ENCODE results near the gene PRRC2B.

The PRRC2B gene

DNA sequence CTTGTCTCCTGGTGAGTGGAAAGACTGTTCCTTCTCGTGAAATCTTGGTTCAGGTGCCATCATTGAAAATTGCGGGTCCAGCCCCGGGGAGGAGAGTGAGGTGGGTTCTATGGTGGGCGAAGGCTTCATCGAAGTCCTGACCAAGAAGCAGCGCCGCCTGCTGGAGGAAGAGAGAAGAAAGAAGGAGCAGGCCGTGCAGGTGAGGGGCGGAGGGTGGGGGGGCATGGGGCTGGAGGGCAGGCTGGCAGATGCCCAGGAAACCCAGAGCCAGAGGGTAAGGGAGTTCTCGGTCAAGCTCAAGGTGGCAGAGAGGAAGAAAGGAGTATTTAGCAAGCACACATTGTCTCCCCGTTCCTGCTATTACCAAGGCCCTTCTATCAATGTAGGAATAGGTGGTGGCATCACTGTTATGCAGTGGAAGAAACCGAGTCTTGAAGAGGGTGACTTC, 84.6 kb downstream of the PRRC2B start:
- DNase-seq (ENCODE audit: low read depth): no peak
- no peak overlapping the region for H3K4me3 ChIP-seq (ENCODE audit: low read depth, low read length)
- TF ChIP-seq, protein P1, sequence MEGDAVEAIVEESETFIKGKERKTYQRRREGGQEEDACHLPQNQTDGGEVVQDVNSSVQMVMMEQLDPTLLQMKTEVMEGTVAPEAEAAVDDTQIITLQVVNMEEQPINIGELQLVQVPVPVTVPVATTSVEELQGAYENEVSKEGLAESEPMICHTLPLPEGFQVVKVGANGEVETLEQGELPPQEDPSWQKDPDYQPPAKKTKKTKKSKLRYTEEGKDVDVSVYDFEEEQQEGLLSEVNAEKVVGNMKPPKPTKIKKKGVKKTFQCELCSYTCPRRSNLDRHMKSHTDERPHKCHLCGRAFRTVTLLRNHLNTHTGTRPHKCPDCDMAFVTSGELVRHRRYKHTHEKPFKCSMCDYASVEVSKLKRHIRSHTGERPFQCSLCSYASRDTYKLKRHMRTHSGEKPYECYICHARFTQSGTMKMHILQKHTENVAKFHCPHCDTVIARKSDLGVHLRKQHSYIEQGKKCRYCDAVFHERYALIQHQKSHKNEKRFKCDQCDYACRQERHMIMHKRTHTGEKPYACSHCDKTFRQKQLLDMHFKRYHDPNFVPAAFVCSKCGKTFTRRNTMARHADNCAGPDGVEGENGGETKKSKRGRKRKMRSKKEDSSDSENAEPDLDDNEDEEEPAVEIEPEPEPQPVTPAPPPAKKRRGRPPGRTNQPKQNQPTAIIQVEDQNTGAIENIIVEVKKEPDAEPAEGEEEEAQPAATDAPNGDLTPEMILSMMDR (IDR thresholded peaks at IDR 0.05; ENCODE audit: control insufficient read depth, extremely low read depth, insufficient read depth): peak; percentile 70

DNA sequence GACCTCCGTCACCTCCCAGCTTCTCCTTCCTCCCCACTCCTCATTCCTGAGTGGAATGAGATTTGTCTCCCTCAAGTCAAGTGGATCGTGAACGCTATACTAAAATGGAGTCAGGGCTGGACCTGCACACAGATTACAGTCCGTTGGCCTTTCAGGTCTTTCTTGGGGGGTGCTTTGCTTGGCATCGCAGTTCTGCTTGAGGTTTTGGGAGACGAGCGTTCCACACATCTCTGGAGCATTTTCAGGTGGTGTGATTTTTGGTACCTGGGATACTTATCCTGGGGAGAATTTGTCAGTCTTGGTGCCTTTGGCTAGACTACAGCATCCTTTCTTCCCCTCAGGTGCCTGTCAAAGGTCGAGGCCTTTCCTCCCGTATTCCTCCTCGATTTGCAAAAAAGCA, 85.0 kb downstream of the PRRC2B start:
- DNase-seq (ENCODE audit: low read depth): no peak
- H3K4me3 ChIP-seq (ENCODE audit: low read depth, low read length): no peak overlapping the region
- TF ChIP-seq, protein P1 (IDR thresholded peaks at IDR 0.05; ENCODE audit: control insufficient read depth, extremely low read depth, insufficient read depth): no peak

DNA sequence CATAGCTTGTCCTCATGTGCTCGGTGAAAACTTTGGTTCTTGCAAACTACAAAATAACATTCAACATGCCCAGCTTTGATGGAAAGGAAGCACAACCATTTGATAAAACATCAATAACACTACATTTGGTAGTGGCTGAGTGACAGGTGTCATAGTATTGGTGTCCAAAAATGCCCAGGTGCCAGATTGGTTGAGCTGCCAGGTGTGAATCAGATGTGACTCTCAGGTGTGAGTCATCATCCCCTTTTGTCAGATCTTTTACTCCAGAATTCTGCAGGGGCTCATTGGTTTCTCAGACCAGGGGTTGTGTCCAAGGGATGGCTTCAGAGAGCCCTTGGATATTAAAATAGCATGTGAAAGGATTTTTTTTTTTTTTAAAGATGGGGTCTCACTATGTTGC, 86.4 kb downstream of the PRRC2B start:
- no peak for DNase-seq (ENCODE audit: low read depth)
- no peak overlapping the region for H3K4me3 ChIP-seq (ENCODE audit: low read depth, low read length)
- TF ChIP-seq, protein P1 (IDR thresholded peaks at IDR 0.05; ENCODE audit: control insufficient read depth, extremely low read depth, insufficient read depth): no peak

DNA sequence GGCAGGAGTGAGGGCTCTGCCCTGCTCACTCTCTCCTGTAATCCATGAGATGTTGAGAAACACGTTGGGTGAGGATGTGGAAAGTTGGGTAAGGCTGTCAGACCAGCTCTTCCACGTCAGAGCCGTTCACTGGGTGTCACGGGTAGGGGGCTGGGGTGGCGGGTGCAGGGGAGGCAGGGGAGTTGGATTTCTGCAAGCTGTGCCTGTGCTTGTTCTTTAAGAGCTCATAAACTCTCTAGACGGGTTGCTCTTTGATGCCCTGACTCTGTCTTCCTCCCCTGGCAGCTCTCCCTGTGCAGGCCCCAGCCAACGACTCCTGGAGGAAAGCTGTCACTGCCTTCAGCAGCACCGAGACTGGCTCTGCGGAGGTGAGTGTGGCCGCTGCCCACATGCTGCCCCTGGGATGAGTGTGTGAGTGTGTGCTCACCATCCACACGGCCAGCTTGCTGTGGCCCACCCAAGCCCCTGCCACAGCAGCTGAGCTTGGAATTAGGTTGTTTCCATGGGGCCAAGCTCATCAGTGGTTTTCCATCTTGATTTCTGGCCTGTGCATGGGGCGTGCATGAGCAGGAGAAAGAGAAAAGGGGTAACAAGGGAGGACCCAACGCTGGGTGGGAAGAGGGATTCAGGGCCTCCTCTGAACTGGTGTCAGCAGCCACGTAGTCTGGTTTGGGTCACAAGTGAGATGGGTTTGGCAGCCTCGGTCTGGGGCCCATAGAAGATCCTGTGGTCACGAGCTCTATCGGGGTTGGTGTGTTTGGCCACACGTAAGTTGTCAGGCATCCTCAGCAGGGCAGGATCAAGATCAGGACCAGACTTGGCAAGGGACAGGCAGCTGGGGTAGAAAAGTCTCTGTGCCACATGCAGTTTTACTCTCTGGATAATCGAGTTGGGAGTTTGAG, 87.8 kb downstream of the PRRC2B start:
- H3K4me3 ChIP-seq (ENCODE audit: low read depth, low read length): no peak overlapping the region
- TF ChIP-seq, protein P1 (IDR thresholded peaks at IDR 0.05; ENCODE audit: control insufficient read depth, extremely low read depth, insufficient read depth): no peak
- peak; percentile 75 for DNase-seq (ENCODE audit: low read depth)

DNA sequence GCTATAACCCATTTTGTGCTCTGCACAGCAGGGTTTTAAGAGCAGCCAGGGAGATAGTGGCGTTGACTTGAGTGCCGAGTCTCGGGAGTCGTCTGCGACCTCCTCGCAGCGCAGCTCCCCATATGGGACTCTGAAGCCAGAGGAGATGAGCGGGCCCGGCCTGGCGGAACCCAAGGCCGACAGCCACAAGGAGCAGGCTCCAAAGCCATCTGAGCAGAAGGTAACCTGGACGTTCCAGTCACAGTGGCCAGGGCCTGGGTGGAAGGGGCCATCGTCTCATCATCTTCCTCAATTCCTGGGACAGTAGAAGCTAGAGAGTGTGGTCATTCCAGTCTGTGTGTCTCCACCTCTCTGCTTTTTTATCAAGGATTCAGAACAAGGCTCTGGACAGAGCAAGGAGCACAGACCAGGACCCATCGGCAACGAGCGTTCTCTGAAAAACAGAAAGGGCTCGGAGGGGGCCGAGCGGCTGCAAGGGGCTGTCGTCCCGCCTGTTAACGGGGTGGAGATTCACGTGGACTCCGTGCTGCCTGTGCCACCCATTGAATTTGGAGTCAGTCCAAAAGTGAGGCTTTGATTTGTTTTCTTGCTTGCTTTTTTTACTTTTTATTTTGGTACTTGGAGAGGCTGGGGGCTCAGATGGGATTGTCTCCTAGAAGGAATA, 88.6 kb downstream of the PRRC2B start:
- H3K4me3 ChIP-seq (ENCODE audit: low read depth, low read length): no peak overlapping the region
- no peak for DNase-seq (ENCODE audit: low read depth)
- TF ChIP-seq, protein P1 (IDR thresholded peaks at IDR 0.05; ENCODE audit: control insufficient read depth, extremely low read depth, insufficient read depth): no peak

DNA sequence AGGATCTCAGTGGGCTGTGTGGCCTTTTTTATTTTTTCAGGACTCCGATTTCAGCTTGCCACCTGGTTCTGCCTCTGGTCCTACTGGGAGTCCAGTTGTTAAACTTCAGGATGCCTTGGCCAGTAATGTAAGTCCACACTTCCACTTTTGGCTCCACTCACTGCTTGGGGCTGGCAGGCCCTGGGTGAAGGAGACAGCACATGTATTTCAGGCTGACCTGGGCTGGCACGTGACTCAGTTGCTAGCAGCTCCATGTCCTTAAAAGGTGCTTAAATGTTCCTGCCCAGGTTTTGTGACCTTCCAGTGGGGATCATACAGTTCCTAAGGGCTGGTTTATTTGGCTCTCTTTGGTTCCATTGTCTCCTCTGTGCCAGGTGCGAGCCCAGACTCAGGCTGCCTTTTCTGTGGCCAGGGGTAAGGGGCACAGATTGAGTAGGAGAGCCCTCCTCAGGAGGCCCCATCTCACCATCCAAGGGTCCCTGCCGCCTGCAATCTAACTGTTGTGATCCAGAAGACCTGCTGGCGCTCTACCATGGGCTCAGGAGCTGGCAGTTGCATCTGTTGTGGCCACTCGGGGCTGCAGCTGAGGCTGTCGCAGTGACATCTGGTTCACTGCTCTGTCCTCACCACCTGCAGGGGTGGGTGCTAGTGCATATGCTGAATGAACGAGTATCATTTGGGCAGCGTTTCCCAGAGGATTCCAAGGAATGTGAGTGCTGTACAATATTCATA, 89.6 kb downstream of the PRRC2B start:
- no peak overlapping the region for H3K4me3 ChIP-seq (ENCODE audit: low read depth, low read length)
- DNase-seq (ENCODE audit: low read depth): no peak
- TF ChIP-seq, protein P1 (IDR thresholded peaks at IDR 0.05; ENCODE audit: control insufficient read depth, extremely low read depth, insufficient read depth): no peak

All from LNCaP clone FGC (cell line).